ENCODE results near the gene SLAMF8.

The SLAMF8 gene

DNA sequence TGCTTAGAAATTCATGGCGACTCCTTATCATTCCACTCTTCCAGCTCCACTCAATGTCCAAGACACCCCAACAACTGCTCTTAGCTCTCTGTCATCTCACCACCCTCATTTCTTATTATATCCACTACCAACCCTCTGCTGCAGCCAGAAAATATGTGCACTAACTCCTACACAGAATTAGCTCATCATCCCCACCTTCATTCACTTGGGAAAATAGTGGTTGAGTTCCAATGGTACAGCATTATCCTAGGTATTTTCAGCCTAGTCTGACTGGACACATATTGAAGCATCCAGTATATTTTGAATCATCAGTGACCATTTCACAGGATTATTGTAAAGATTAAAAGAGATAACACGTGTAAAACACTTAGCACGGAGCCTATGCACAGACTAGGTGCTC lies 52.5 kb downstream of the SLAMF8 start:
- DNase-seq (ENCODE audit: low spot score): no peak
- H3K4me3 ChIP-seq: no peak overlapping the region
- TF ChIP-seq, protein P1, sequence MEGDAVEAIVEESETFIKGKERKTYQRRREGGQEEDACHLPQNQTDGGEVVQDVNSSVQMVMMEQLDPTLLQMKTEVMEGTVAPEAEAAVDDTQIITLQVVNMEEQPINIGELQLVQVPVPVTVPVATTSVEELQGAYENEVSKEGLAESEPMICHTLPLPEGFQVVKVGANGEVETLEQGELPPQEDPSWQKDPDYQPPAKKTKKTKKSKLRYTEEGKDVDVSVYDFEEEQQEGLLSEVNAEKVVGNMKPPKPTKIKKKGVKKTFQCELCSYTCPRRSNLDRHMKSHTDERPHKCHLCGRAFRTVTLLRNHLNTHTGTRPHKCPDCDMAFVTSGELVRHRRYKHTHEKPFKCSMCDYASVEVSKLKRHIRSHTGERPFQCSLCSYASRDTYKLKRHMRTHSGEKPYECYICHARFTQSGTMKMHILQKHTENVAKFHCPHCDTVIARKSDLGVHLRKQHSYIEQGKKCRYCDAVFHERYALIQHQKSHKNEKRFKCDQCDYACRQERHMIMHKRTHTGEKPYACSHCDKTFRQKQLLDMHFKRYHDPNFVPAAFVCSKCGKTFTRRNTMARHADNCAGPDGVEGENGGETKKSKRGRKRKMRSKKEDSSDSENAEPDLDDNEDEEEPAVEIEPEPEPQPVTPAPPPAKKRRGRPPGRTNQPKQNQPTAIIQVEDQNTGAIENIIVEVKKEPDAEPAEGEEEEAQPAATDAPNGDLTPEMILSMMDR (IDR thresholded peaks at IDR 0.05): no peak
- H3K27ac ChIP-seq: no peak overlapping the region

DNA sequence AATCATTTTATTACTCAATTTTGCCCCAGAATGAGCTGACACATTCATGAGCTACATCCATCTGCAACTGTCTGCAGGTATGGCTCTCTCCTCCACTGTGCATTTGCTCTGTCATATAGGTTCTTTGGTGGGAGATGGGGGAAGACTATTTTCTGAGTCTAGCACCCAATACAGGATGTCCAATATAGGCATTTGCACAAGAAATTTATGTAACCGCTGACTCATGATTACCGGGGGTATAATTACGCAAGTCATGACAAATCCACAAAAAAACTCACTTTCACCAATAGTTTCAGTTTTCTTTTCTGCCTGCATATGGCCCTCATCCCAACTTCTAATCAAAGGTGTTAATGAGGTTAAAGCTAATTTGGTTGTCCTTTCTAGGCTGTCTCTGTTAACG lies 53.3 kb downstream of the SLAMF8 start:
- no peak for DNase-seq (ENCODE audit: low spot score)
- TF ChIP-seq, protein P1 (IDR thresholded peaks at IDR 0.05): no peak
- no peak overlapping the region for H3K4me3 ChIP-seq
- no peak overlapping the region for H3K27ac ChIP-seq

DNA sequence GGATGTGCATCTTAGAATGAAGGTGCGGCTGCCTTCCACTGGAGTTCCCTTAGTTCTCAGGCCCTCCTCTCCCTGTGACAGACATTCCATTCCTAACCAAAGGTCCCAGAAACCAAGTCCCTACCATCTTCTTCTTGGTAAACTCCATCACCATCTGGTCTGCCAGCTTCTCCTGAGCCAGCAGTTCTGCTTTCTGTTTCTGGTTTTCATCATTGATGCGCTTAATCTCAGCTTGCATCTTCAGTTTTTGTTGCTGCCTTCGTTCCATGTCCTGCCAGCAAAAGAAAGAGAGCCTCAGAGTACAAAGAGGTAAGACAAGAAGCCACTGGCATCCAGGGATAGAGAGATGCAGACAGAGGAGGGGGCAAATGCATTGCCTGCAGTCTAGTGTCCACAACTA lies 53.8 kb downstream of the SLAMF8 start:
- TF ChIP-seq, protein P1 (IDR thresholded peaks at IDR 0.05): no peak
- Histone ChIP-seq H3K4me3 (no peak overlapping the region), H3K27ac (no peak overlapping the region)
- DNase-seq (ENCODE audit: low spot score): no peak

DNA sequence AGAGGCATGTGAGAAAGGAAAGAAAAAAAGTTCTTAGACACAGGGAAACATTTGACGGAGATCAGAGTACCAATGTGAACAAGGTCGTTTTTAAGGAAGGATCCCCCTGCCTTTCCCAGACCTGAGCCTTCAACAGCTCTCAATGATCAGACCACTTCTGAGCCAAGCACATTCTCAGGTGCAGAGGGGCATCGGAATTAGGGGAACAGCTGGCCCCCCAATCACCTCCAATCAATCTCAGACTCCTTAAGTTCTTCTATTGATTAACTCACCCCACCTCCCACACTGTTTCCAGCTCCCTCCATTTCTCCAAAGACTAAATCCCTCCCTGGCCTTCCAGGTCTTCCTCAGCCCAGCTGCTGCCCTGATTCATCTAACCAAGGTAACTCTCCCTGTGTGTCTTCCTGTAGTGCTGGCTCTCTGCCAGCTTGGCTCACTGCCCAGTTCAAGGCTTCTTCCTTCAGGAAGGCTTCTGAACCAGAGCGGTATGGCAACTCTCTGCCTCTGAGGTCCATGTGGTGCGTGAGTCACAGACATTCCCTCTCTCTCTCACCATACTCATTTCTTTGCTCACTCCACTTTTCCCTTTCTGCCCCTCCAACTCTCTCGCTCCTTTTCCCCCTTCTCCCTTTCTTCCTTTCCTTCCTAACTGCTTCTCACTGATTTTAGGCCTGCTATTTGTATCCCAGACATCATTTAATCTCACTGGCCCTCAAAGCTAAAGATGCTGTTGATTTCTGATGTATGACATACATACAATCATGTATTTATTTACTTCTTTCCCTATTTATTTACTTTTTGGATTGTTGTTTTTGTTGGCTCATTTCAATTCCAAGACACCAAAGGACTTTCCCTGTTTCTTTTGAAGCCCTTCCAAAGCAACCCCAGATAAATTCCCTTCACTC lies 55.2 kb downstream of the SLAMF8 start:
- DNase-seq (ENCODE audit: low spot score): no peak
- H3K27ac ChIP-seq: no peak overlapping the region
- TF ChIP-seq, protein P1 (IDR thresholded peaks at IDR 0.05): no peak
- H3K4me3 ChIP-seq: no peak overlapping the region

DNA sequence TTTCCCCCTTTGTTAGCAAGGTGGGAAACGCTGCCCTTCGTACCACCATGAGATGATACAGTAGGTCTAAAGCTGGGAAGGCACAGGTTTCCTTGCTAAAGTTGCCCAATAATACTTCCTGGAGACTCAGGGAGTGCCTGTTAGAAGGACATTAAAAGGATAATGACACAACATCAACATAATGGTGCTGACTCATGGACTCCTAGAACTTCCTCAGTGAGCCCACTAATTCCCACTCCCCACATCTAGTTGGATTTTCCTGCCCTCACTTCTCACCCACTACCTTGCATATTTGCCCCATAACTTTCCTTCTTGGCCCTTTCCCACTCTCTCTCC lies 55.8 kb downstream of the SLAMF8 start:
- TF ChIP-seq, protein P1 (IDR thresholded peaks at IDR 0.05): no peak
- DNase-seq (ENCODE audit: low spot score): no peak
- H3K4me3 ChIP-seq: no peak overlapping the region
- no peak overlapping the region for H3K27ac ChIP-seq

DNA sequence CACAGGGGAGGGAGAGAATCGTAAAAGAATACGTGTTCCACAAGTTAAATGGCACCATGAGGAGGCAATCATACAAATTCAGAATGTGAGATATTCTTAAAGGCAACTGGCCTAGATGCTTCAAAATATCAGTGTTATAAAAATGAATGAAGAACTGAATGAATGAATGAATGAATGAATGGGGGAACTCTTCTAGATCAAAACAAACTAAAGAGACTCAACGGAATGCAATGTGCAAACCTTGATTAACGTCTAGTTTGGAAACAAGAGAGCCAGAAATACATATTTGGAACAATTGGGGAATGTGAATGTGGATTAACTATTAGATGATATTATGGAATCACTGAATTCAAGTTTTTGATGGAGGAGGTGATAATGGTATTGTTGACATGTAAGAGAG lies 56.5 kb downstream of the SLAMF8 start:
- Histone ChIP-seq H3K4me3 (no peak overlapping the region), H3K27ac (no peak overlapping the region)
- no peak for DNase-seq (ENCODE audit: low spot score)
- TF ChIP-seq, protein P1 (IDR thresholded peaks at IDR 0.05): no peak

DNA sequence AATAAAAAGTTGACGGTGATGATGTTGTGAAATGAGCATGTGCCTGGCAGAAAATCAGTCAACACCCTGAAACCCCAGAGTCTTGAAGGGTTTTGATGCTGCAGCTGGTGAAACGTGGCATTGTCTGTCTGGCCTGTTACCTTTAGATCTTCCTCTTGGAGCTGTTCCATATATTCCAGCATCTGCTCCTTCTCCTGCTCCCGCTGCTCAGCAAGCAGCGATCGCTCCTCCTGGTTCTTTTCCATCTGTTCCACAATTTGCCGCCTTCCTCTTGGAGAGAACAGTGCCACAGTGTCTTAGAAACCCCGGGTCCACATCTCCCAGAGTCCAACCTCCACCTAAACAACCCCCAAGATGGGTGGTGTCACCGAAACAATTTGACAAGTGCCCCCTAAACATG lies 57.6 kb downstream of the SLAMF8 start:
- H3K27ac ChIP-seq: no peak overlapping the region
- no peak overlapping the region for H3K4me3 ChIP-seq
- TF ChIP-seq, protein P1 (IDR thresholded peaks at IDR 0.05): no peak
- no peak for DNase-seq (ENCODE audit: low spot score)
